Tibial nerve (tissue), 4 donors: Measurements from ENCODE around the gene PTPN14. TPM values are rescaled to one million over a fixed set of nuclear protein-coding genes. Genes with fewer than 3 reads are reported as not detected.

Experiments
- DNase-seq, 2 donors: peaks; one replicate each; pipeline ENCODE4 v3.0.0-alpha.2; 2019; ENCODE audit warnings: low spot score in 2 of 2
- H3K27ac ChIP-seq, 4 donors: fragments of 200-600 bp; sonication (generic) in 3 of 4; one replicate each; pipeline ENCODE4 v1.5.1; 2017 to 2019; ENCODE audit warnings: mild to moderate bottlenecking in 1 of 4
- H3K27me3 ChIP-seq, 2 donors: fragments of 200-600 bp; sonication (generic) in 1 of 2; one replicate each; pipeline versions ENCODE4 v1.5.1 to v1.6.0; 2017 to 2019
- H3K36me3 ChIP-seq, 3 donors: fragments of 200-600 bp; sonication (generic); one replicate each; pipeline ENCODE4 v1.5.1; 2018 to 2019
- H3K4me1 ChIP-seq, 4 donors: fragments of 200-600 bp; sonication (generic) in 3 of 4; one replicate each; pipeline ENCODE4 v1.5.1; 2017 to 2019
- H3K4me3 ChIP-seq, 4 donors: fragments of 200-600 bp; sonication (generic) in 3 of 4; one replicate each; pipeline ENCODE4 v1.5.1; 2017 to 2019; ENCODE audit warnings: mild to moderate bottlenecking in 1 of 4, moderate library complexity in 1 of 4
- H3K9me3 ChIP-seq, 4 donors: fragments of 200-600 bp; sonication (generic) in 3 of 4; one replicate each; pipeline ENCODE4 v1.5.1; 2017 to 2019
- EP300 ChIP-seq, 2 donors: sonication (generic); formaldehyde crosslinking; IDR thresholded peaks; one replicate each; pipeline ENCODE4 v1.6.1; 2017; ENCODE audit warnings: antibody characterized with exemption in 2 of 2, mild to moderate bottlenecking in 1 of 2
- POLR2A ChIP-seq, 2 donors: fragments of 450-650 bp; IDR thresholded peaks; one replicate each; pipeline ENCODE4 v1.6.1; 2017; ENCODE audit warnings: antibody characterized with exemption in 2 of 2, mild to moderate bottlenecking in 2 of 2, moderate library complexity in 2 of 2
- WGBS, 2 donors: methylation state at CpG; one replicate each; pipeline ENCODE4 v1.1.5; 2018; 5-methylcytosine and 5-hydroxymethylcytosine counted together
- total RNA-seq, 4 donors: library from RNA; depleted of rRNA; stranded (reverse); fragments of >200 nt; gene quantifications; one replicate each; pipeline ENCODE4 v1.1.0, GENCODE V29; 2016
- TF ChIP-seq, protein P1 (sequence below), 5 experiments: fragments of 200-600 bp in 3 of 5; fragments of 450-650 bp in 2 of 5; sonication (generic) in 3 of 5; IDR thresholded peaks; one replicate each; pipeline ENCODE4 v1.5.1; 2016 to 2019; ENCODE audit warnings: antibody characterized with exemption in 5 of 5, mild to moderate bottlenecking in 3 of 5, moderate library complexity in 2 of 5

Gene PTPN14
- total RNA-seq, 4 donors from 2014 or later: 25.8 to 47.4 (median 38.2) TPM

DNA sequence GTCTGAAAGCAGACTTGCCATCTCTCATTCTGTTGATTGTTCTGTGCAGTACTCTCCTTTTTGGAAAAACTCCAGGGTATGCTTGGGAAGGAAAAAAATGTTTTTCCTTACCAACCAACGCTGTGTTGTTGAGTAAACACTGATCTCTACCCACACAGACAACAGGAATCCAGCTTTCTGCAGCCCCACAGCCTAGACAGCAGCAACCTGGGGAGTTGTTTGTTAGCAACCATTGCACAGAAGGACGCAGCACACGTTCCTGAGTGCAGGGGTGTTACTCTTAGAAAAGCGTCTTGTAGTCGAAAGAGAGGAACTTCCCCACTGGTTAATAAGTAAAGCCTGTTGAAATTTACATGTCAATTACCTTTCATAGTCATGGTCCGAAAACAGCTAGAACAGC, 213.9 kb downstream of the PTPN14 start:
- Histone ChIP-seq H3K9me3 (no peaks in the 10 kb centered on the region), H3K36me3 (peaks cover 0 to under 1% (median 0%) of the 10 kb centered on the region in 3 donors), H3K4me3 (no peak overlapping the region), H3K27ac (no peak overlapping the region), H3K4me1 (peaks cover 0 to 14% (median 0%) of the 10 kb centered on the region in 4 donors), H3K27me3 (no peaks in the 10 kb centered on the region)
- 32 to 36% methylated on average over 6 of the region's 6 CpGs for WGBS, 2 donors
- DNase-seq: no peak
- TF ChIP-seq, protein P1, sequence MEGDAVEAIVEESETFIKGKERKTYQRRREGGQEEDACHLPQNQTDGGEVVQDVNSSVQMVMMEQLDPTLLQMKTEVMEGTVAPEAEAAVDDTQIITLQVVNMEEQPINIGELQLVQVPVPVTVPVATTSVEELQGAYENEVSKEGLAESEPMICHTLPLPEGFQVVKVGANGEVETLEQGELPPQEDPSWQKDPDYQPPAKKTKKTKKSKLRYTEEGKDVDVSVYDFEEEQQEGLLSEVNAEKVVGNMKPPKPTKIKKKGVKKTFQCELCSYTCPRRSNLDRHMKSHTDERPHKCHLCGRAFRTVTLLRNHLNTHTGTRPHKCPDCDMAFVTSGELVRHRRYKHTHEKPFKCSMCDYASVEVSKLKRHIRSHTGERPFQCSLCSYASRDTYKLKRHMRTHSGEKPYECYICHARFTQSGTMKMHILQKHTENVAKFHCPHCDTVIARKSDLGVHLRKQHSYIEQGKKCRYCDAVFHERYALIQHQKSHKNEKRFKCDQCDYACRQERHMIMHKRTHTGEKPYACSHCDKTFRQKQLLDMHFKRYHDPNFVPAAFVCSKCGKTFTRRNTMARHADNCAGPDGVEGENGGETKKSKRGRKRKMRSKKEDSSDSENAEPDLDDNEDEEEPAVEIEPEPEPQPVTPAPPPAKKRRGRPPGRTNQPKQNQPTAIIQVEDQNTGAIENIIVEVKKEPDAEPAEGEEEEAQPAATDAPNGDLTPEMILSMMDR (IDR thresholded peaks at IDR 0.05): no peak
- TF ChIP-seq POLR2A (IDR thresholded peaks at IDR 0.05) (no peak), EP300 (IDR thresholded peaks at IDR 0.05) (no peak)

DNA sequence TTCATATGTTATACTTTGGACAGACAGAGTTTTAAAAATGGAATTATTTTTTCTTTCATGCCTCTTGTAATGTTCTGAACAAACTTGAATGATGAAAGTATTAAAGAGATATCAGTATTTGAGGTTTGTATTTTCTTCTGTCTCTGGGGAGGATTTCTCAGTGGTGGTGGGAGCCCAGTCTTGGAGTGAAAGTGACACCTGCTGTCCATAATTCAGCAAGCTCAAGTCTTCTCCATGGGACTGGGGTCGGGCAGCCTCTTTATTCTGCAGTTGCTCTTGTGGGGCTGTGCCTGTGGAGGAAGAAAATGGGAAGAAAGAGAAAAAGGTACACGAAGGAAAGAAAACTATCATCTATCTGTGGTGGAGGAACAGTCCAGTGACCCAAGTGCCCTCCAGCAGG, 214.4 kb downstream of the PTPN14 start:
- 71% methylated on average over 2 of the region's 2 CpGs for WGBS, 2 donors
- no peak for TF ChIP-seq EP300 (IDR thresholded peaks at IDR 0.05)
- TF ChIP-seq, protein P1 (IDR thresholded peaks at IDR 0.05): no peak
- no peak for TF ChIP-seq POLR2A (IDR thresholded peaks at IDR 0.05)
- no peak overlapping the region for H3K4me3 ChIP-seq
- H3K36me3 ChIP-seq: no peaks in the 10 kb centered on the region
- no peak for DNase-seq
- peaks cover 0 to 14% (median 0%) of the 10 kb centered on the region in 4 donors for H3K4me1 ChIP-seq
- H3K27ac ChIP-seq: no peak overlapping the region
- no peaks in the 10 kb centered on the region for H3K9me3 ChIP-seq
- no peaks in the 10 kb centered on the region for H3K27me3 ChIP-seq

DNA sequence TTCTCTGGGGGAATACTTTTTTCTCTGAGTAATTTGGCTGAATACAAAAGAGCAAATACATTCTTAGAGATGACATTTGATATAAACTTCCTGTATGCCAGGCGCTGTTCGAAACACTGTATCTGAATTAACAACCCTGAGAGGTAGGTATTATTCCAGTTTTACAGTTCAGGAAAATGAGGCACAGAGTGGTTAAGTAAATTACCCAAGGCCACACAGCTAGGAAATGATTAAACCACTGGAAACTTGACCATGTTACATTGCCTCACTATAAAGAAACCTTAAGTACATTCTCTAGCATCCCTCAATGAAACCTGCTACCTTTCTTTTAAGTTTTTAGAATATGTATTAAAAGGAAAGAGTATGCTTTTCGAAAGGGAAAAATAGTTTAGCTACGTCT, 215.8 kb downstream of the PTPN14 start:
- Histone ChIP-seq H3K4me1 (peaks cover 0 to 14% (median 0%) of the 10 kb centered on the region in 4 donors), H3K27ac (no peak overlapping the region), H3K27me3 (no peaks in the 10 kb centered on the region), H3K36me3 (no peaks in the 10 kb centered on the region), H3K4me3 (no peak overlapping the region), H3K9me3 (no peaks in the 10 kb centered on the region)
- WGBS, 2 donors: 90 to 94% methylated on average over 4 of the region's 4 CpGs
- TF ChIP-seq, protein P1 (IDR thresholded peaks at IDR 0.05): no peak
- no peak for TF ChIP-seq POLR2A (IDR thresholded peaks at IDR 0.05)
- TF ChIP-seq EP300 (IDR thresholded peaks at IDR 0.05): no peak
- DNase-seq: no peak

DNA sequence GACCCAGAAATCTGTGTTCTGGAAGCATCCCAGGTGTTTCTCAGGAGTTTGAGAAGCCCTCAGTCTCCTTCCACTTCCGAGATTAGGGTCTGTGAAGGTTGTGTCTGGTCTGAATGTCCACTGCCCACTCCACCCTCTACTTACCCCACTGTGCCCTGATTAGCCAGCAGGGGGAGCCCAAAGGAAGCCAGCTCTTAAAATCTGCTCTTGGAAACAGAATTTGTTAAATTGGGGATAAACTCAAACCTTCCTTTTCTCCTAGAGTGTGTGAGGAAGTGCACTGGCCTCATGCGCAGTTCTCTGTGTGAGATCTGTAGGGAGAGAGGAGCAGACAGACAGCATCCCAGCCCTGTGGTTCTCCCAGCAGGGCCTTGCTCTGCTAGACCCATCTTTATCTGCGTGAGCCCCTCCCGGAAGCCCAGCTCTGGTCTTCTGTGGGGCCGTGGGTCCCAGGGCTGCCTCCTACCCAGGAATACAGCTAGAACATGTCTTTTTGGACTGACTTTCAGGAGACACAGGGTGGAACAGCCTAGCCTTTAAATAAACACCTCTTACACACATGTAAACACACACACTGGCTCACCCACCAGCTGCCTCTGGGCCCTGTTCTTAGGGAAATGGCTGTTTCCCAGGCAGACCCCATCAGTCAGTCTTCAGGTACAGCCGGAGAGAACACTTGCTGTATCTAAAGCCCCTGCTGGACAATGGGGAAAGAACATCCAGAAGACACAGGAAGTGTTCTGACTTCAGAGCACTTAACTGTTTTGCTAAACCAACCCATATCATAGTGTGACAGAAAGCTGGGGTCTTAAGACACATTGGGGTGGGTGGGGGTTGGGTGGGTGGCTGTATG, 218.2 kb downstream of the PTPN14 start:
- H3K27ac ChIP-seq: no peak overlapping the region
- TF ChIP-seq POLR2A (IDR thresholded peaks at IDR 0.05): no peak
- no peak for TF ChIP-seq EP300 (IDR thresholded peaks at IDR 0.05)
- TF ChIP-seq, protein P1 (IDR thresholded peaks at IDR 0.05): peak; percentile 69 to 84 (median 73)
- WGBS, 2 donors: 56 to 63% methylated on average over 6 of the region's 6 CpGs

DNA sequence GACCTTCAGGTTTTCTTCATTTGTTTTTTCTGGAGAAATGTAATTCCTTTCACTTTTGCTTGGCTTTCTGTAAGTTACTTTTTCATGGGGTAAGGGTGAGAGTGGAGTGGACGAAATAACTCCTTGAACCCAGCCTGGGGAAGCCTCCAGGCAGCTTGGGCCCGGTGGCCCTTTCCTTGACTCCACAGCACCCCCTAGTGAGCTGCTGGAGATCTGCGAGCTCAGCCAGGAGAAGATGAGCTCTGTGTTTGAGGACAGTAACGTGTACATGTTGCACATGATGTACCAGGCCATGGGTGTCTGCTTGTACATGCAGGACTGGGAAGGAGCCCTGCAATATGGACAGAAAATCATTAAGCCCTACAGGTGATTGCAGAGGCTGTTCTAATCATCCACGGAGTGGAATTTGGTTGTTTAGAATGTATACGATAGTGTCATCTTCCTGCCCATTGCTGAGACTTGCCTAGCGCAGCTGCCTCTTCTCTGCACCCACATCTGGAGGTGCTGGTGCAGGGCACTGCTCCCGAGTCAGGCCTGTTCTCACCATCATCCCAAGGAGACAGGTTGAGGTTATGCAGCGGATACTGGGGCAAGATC, 219.5 kb downstream of the PTPN14 start:
- Histone ChIP-seq H3K4me1 (peaks cover 0 to 6% (median 0%) of the 10 kb centered on the region in 4 donors), H3K4me3 (no peak overlapping the region), H3K9me3 (no peaks in the 10 kb centered on the region), H3K27ac (no peak overlapping the region), H3K27me3 (no peaks in the 10 kb centered on the region), H3K36me3 (no peaks in the 10 kb centered on the region)
- DNase-seq: peak in 1 of 2 donors; percentile 30
- TF ChIP-seq, protein P1 (IDR thresholded peaks at IDR 0.05): peak; percentile 44 to 72 (median 56)
- TF ChIP-seq POLR2A (IDR thresholded peaks at IDR 0.05): no peak
- TF ChIP-seq EP300 (IDR thresholded peaks at IDR 0.05): no peak
- 78% methylated on average over 8 to 9 of the region's 9 CpGs for WGBS, 2 donors

More for the DNA sequence above, 218.2 kb downstream of the PTPN14 start:
- Histone ChIP-seq H3K36me3 (no peaks in the 10 kb centered on the region), H3K27me3 (no peaks in the 10 kb centered on the region), H3K4me1 (peaks cover 0 to 17% (median 0%) of the 10 kb centered on the region in 4 donors), H3K9me3 (no peaks in the 10 kb centered on the region), H3K4me3 (no peak overlapping the region)
- DNase-seq: peak; percentile 31 to 66
